Mammary epithelial cell (primary cell): ENCODE measurements around the gene RFX5.

Experiments used
- EZH2 ChIP-seq: IDR thresholded peaks from 2 replicates; pipeline ENCODE4 v1.6.1; 2012; ENCODE audit warnings: low read length, inconsistent platforms, borderline replicate concordance
- TF ChIP-seq, protein P1 (sequence below), 2 donors: IDR thresholded peaks in 1 of 2; conservative IDR thresholded peaks in 1 of 2; 2 replicates each; pipeline ENCODE4 v1.5.1; 2011 to 2012; ENCODE audit warnings: inconsistent platforms in 2 of 2, low read length in 2 of 2, mild to moderate bottlenecking in 2 of 2, control low read depth in 1 of 2, low read depth in 1 of 2; ENCODE audit not compliant: insufficient read depth in 1 of 2; ENCODE audit errors: extremely low read depth in 1 of 2

DNA sequence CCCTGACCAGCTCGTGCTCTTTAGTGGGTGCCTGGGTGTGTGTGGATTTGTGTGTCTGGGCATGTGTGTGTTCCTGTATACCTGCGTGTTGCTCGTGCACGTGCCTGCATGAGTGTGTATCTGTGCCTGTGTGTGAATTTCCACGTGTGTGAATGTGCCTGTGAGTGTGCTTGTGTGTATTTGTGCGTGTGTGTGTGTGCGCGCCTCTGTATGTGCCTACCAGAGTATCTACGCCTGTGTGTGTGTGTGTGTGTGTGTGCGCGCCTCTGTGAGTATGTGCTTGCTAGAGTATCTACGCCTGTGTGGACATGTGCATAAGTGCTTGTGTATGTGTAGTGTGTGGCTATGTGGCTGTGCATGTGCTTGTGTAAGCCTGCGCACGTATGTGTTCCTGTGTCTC is 26.1 kb upstream of the RFX5 start:
- TF ChIP-seq, protein P1, sequence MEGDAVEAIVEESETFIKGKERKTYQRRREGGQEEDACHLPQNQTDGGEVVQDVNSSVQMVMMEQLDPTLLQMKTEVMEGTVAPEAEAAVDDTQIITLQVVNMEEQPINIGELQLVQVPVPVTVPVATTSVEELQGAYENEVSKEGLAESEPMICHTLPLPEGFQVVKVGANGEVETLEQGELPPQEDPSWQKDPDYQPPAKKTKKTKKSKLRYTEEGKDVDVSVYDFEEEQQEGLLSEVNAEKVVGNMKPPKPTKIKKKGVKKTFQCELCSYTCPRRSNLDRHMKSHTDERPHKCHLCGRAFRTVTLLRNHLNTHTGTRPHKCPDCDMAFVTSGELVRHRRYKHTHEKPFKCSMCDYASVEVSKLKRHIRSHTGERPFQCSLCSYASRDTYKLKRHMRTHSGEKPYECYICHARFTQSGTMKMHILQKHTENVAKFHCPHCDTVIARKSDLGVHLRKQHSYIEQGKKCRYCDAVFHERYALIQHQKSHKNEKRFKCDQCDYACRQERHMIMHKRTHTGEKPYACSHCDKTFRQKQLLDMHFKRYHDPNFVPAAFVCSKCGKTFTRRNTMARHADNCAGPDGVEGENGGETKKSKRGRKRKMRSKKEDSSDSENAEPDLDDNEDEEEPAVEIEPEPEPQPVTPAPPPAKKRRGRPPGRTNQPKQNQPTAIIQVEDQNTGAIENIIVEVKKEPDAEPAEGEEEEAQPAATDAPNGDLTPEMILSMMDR (conservative IDR thresholded peaks at IDR 0.05 in 1 of 2, IDR thresholded peaks at IDR 0.05 in 1 of 2; ENCODE audit: extremely low read depth in 1 of 2, insufficient read depth in 1 of 2, low read depth in 1 of 2, low read length in 2 of 2) = no peak
- no peak for TF ChIP-seq EZH2
